Right cardiac atrium (tissue), 5 donors: ENCODE data around the gene ADCY3. TPM values are rescaled to one million over a fixed set of nuclear protein-coding genes. Genes with fewer than 3 reads are reported as not detected.

Source experiments
- ATAC-seq, 2 donors: fragments of 200-7000 bp; cut with Tn5 transposase; one replicate each; pipeline versions ENCODE4 v1.8.0 to v1.9.1; 2020; ENCODE audit warnings: moderate library complexity in 2 of 2, mild to moderate bottlenecking in 1 of 2
- DNase-seq, 3 donors: peaks; one replicate each; pipeline ENCODE4 v3.0.0-alpha.2; 2020
- H3K27ac ChIP-seq: one replicate; pipeline ENCODE4 v1.5.1; 2013; ENCODE audit warnings: mild to moderate bottlenecking, low read length, control low read depth, moderate library complexity
- H3K27me3 ChIP-seq: one replicate; pipeline ENCODE4 v1.6.1; 2013; ENCODE audit not compliant: control insufficient read depth, insufficient read depth
- H3K4me1 ChIP-seq: one replicate; pipeline ENCODE4 v1.6.1; 2013; ENCODE audit warnings: low read length; ENCODE audit not compliant: control insufficient read depth, insufficient read depth
- H3K4me3 ChIP-seq: one replicate; pipeline ENCODE4 v1.5.1; 2013; ENCODE audit warnings: low read length, control low read depth
- H3K9me3 ChIP-seq: one replicate; pipeline ENCODE4 v1.6.1; 2013; ENCODE audit warnings: low read length; ENCODE audit not compliant: control insufficient read depth
- WGBS: extraction: QIAGEN DNeasy Blood & Tissue Kit; methylation state at CpG from one replicate; pipeline ENCODE4 v1.1.7; 2013; 5-methylcytosine and 5-hydroxymethylcytosine counted together
- intact Hi-C, 4 donors: fragments of 100-400 bp; cut with DNase I; formaldehyde crosslinking; loops; one replicate each; pipeline versions ENCODE4 v1.11.0 to v1.14.0; 2022 to 2023
- polyA plus RNA-seq: library from polyadenylated mRNA; stranded (reverse); fragments of 200-250 nt; gene quantifications from one replicate; pipeline ENCODE4 v1.2.3, GENCODE V29; 2013
- total RNA-seq, 4 donors: library from RNA; stranded (reverse); fragmentation: NEBNext Ultra II Directional; extraction: Animal tissue kit (Norgen Biotek cat#: 25700); gene quantifications; one replicate each; pipeline ENCODE4 v1.2.1, GENCODE V29; 2021
- donor health status: healthy with polysubstance abuse.
- donor health status: DM: no; HTN: yes; CAD: no.
- donor health status: DM: no; HTN: no; CAD: no.
- donor health status: DM: no; HTN: yes; CAD: no; lungs with severe emphysema.
- donor health status: DM: yes; HTN: yes; CAD: no.

Gene ADCY3
- total and polyA plus RNA-seq, 5 donors = 11.7 to 30.4 (median 17.2) TPM

GRCh38 chr2:24886691-24887304 is 33.2 kb downstream of the ADCY3 start:
- no peak overlapping the region for H3K4me3 ChIP-seq
- no peaks in the 10 kb centered on the region for H3K9me3 ChIP-seq
- no peaks in the 10 kb centered on the region for H3K4me1 ChIP-seq
- no peak overlapping the region for H3K27ac ChIP-seq
- intact Hi-C loops = no loop called here
- 56% methylated on average over 16 of the region's 16 CpGs for WGBS
- peak in 1 of 3 donors; percentile 57 for DNase-seq
- no peaks in the 10 kb centered on the region for H3K27me3 ChIP-seq
- ATAC-seq = peak in 1 of 2 donors; percentile 39

GRCh38 chr2:24886126-24886501 is 33.9 kb downstream of the ADCY3 start:
- no peaks in the 10 kb centered on the region for H3K4me1 ChIP-seq
- H3K27me3 ChIP-seq = no peaks in the 10 kb centered on the region
- ATAC-seq (no peak), DNase-seq (no peak)
- H3K27ac ChIP-seq = no peak overlapping the region
- intact Hi-C loops = no loop called here
- 86% methylated on average over 13 of the region's 13 CpGs for whole genome bisulfite sequencing
- H3K9me3 ChIP-seq = no peaks in the 10 kb centered on the region
- H3K4me3 ChIP-seq = no peak overlapping the region

- no peak overlapping the region for H3K27ac ChIP-seq
- DNase-seq = no peak
- H3K27me3 ChIP-seq = no peaks in the 10 kb centered on the region
- H3K4me3 ChIP-seq = no peak overlapping the region
- H3K4me1 ChIP-seq = no peaks in the 10 kb centered on the region
- ATAC-seq = no peak
- no peaks in the 10 kb centered on the region for H3K9me3 ChIP-seq
- 86% methylated on average over 11 of the region's 11 CpGs for WGBS
- intact Hi-C loops = no loop called here
Observed at GRCh38 chr2:24885221-24886125, 34.6 kb downstream of the ADCY3 start.

- Histone ChIP-seq H3K4me1 (no peaks in the 10 kb centered on the region), H3K9me3 (no peaks in the 10 kb centered on the region), H3K4me3 (no peak overlapping the region), H3K27me3 (no peaks in the 10 kb centered on the region), H3K27ac (no peak overlapping the region)
- 59% methylated on average over 4 of the region's 4 CpGs for WGBS
- intact Hi-C loops = no loop called here
- ATAC-seq = peak; percentile 48 to 59
- DNase-seq = no peak
Observed at GRCh38 chr2:24883946-24884345, 36.1 kb downstream of the ADCY3 start.

- WGBS = 84% methylated on average over 9 of the region's 9 CpGs
- Histone ChIP-seq H3K4me1 (no peaks in the 10 kb centered on the region), H3K4me3 (no peak overlapping the region), H3K27ac (no peak overlapping the region), H3K9me3 (no peaks in the 10 kb centered on the region), H3K27me3 (no peaks in the 10 kb centered on the region)
- intact Hi-C loops = no loop called here
- no peak for DNase-seq
- no peak for ATAC-seq
Observed at GRCh38 chr2:24881623-24882022, 38.4 kb downstream of the ADCY3 start.

- no peaks in the 10 kb centered on the region for H3K4me1 ChIP-seq
- WGBS = 87% methylated on average over 6 of the region's 6 CpGs
- intact Hi-C loops = no loop called here
- H3K27ac ChIP-seq = no peak overlapping the region
- ATAC-seq = no peak
- H3K9me3 ChIP-seq = no peaks in the 10 kb centered on the region
- no peaks in the 10 kb centered on the region for H3K27me3 ChIP-seq
- no peak for DNase-seq
- no peak overlapping the region for H3K4me3 ChIP-seq
Observed at GRCh38 chr2:24881158-24881557, 38.9 kb downstream of the ADCY3 start.

GRCh38 chr2:24878341-24878740 is 41.7 kb downstream of the ADCY3 start:
- WGBS = 95% methylated on average over 10 of the region's 10 CpGs
- H3K4me1 ChIP-seq = no peaks in the 10 kb centered on the region
- no peaks in the 10 kb centered on the region for H3K9me3 ChIP-seq
- intact Hi-C loops = no loop called here
- no peak overlapping the region for H3K27ac ChIP-seq
- no peak overlapping the region for H3K4me3 ChIP-seq
- DNase-seq = no peak
- no peaks in the 10 kb centered on the region for H3K27me3 ChIP-seq
- no peak for ATAC-seq

- 88% methylated on average over 9 of the region's 9 CpGs for WGBS
- Histone ChIP-seq H3K9me3 (no peaks in the 10 kb centered on the region), H3K27ac (no peak overlapping the region), H3K4me1 (peaks cover 3% of the 10 kb centered on the region), H3K4me3 (no peak overlapping the region), H3K27me3 (no peaks in the 10 kb centered on the region)
- intact Hi-C loops = no loop called here
- DNase-seq (no peak), ATAC-seq (no peak)
Observed at GRCh38 chr2:24877646-24878045, 42.4 kb downstream of the ADCY3 start.

- Histone ChIP-seq H3K27ac (no peak overlapping the region), H3K27me3 (no peaks in the 10 kb centered on the region), H3K9me3 (no peaks in the 10 kb centered on the region), H3K4me1 (peaks cover 3% of the 10 kb centered on the region), H3K4me3 (no peak overlapping the region)
- 97% methylated on average over 6 of the region's 6 CpGs for WGBS
- ATAC-seq (no peak), DNase-seq (no peak)
- intact Hi-C loops = no loop called here
Observed at GRCh38 chr2:24877067-24877466, 43.0 kb downstream of the ADCY3 start.

GRCh38 chr2:24875901-24876300 is 44.1 kb downstream of the ADCY3 start:
- Histone ChIP-seq H3K27me3 (no peaks in the 10 kb centered on the region), H3K4me3 (no peak overlapping the region), H3K9me3 (no peaks in the 10 kb centered on the region), H3K27ac (no peak overlapping the region), H3K4me1 (peaks cover 3% of the 10 kb centered on the region)
- over 99% methylated on average over 2 of the region's 2 CpGs for WGBS
- DNase-seq (no peak), ATAC-seq (no peak)
- intact Hi-C loops = no loop called here

- intact Hi-C loops = no loop called here
- no peaks in the 10 kb centered on the region for H3K27me3 ChIP-seq
- ATAC-seq (no peak), DNase-seq (no peak)
- no peaks in the 10 kb centered on the region for H3K9me3 ChIP-seq
- H3K4me3 ChIP-seq = no peak overlapping the region
- 92% methylated on average over 10 of the region's 10 CpGs for WGBS
- H3K27ac ChIP-seq = no peak overlapping the region
- peaks cover 3% of the 10 kb centered on the region for H3K4me1 ChIP-seq
Observed at GRCh38 chr2:24875272-24875671, 44.8 kb downstream of the ADCY3 start.
